GM23248 (cell line): ENCODE measurements around the gene SPCS3. TPM values are rescaled to one million over a fixed set of nuclear protein-coding genes. Genes with fewer than 3 reads are reported as not detected.

Experiments
- DNase-seq: peaks from one replicate; pipeline ENCODE4 v3.0.0-alpha.2; 2015
- H2AFZ ChIP-seq: fragments of 200-600 bp; sonication (generic); 2 replicates; pipeline ENCODE4 v1.6.1; 2016; ENCODE audit warnings: antibody characterized with exemption
- H3F3A ChIP-seq: fragments of 200-600 bp; sonication (generic); 2 replicates; pipeline ENCODE4 v1.6.1; 2016; ENCODE audit warnings: mild to moderate bottlenecking, antibody characterized with exemption, mixed run types; ENCODE audit not compliant: insufficient read depth
- H3K27ac ChIP-seq: fragments of 200-600 bp; sonication (generic); 2 replicates; pipeline ENCODE4 v1.5.1; 2016; ENCODE audit warnings: mild to moderate bottlenecking
- H3K27me3 ChIP-seq: fragments of 200-600 bp; sonication (generic); replicated peaks from 2 replicates; pipeline ENCODE4 v1.6.1; 2016; ENCODE audit warnings: mild to moderate bottlenecking; ENCODE audit not compliant: insufficient read depth
- H3K36me3 ChIP-seq: fragments of 200-600 bp; sonication (generic); 2 replicates; pipeline ENCODE4 v1.6.1; 2016; ENCODE audit warnings: low read depth, mild to moderate bottlenecking
- H3K4me1 ChIP-seq: fragments of 200-600 bp; sonication (generic); 2 replicates; pipeline ENCODE4 v1.6.1; 2016; ENCODE audit warnings: mild to moderate bottlenecking; ENCODE audit not compliant: insufficient read depth
- H3K4me2 ChIP-seq: fragments of 200-600 bp; sonication (generic); one replicate; pipeline ENCODE4 v1.6.1; 2016; ENCODE audit warnings: mild to moderate bottlenecking; ENCODE audit not compliant: unreplicated experiment
- H3K4me3 ChIP-seq: fragments of 200-600 bp; sonication (generic); 2 replicates; pipeline ENCODE4 v1.5.1; 2016; ENCODE audit warnings: mild to moderate bottlenecking
- H3K79me2 ChIP-seq: fragments of 200-600 bp; sonication (generic); 2 replicates; pipeline ENCODE4 v1.6.1; 2016; ENCODE audit warnings: mild to moderate bottlenecking; ENCODE audit not compliant: insufficient read depth
- H3K9ac ChIP-seq: fragments of 200-600 bp; sonication (generic); 2 replicates; pipeline ENCODE4 v1.6.1; 2016; ENCODE audit warnings: mild to moderate bottlenecking
- H3K9me2 ChIP-seq: fragments of 200-600 bp; sonication (generic); 2 replicates; pipeline ENCODE4 v1.6.1; 2016; ENCODE audit warnings: mixed run types, mild to moderate bottlenecking, moderate library complexity; ENCODE audit not compliant: insufficient read depth
- H3K9me3 ChIP-seq: fragments of 200-600 bp; sonication (generic); one replicate; pipeline ENCODE4 v1.6.1; 2017; ENCODE audit warnings: low read depth
- H4K20me1 ChIP-seq: fragments of 200-600 bp; sonication (generic); 2 replicates; pipeline ENCODE4 v1.6.0; 2016; ENCODE audit not compliant: insufficient read depth
- EZH2 ChIP-seq: fragments of 200-600 bp; sonication (generic); IDR thresholded peaks from 2 replicates; pipeline ENCODE4 v1.6.1; 2018; ENCODE audit warnings: antibody characterized with exemption, mild to moderate bottlenecking; ENCODE audit not compliant: insufficient read depth, poor library complexity, severe bottlenecking
- EZH2phosphoT487 ChIP-seq: fragments of 200-600 bp; sonication (generic); IDR thresholded peaks from 2 replicates; pipeline ENCODE4 v1.6.1; 2018; ENCODE audit warnings: antibody characterized with exemption, moderate library complexity, mild to moderate bottlenecking, low read depth; ENCODE audit not compliant: insufficient read depth
- WGBS, 2 experiments: methylation state at CpG; one replicate each; pipeline ENCODE4 v1.1.6; 2015 to 2017; ENCODE audit warnings: low lambda C conversion rate in 2 of 2, low coverage in 1 of 2; ENCODE audit errors: missing lambda C conversion rate in 2 of 2; 5-methylcytosine and 5-hydroxymethylcytosine counted together
- in situ Hi-C: fragments of 300-500 bp; cut with MboI; formaldehyde crosslinking; loops from 2 replicates; pipeline ENCODE4 v1.15.0; 2020
- polyA plus RNA-seq: library from polyadenylated mRNA; unstranded; fragments of >200 nt; fragmentation: Nextera tagmentation; extraction: Ambion mirVana; gene quantifications from 2 replicates; pipeline ENCODE4 v1.2.1, GENCODE V29; 2016
- total RNA-seq: library from RNA; depleted of rRNA; stranded (reverse); fragments of >200 nt; shearing (Covaris generic); gene quantifications from 2 replicates; pipeline ENCODE4 v1.2.3, GENCODE V29; 2014; rRNA removed

SPCS3 gene
- total and polyA plus RNA-seq, 2 experiments from 2014 or later: 84.4 to 108 TPM

- H3K4me3 ChIP-seq: no peak overlapping the region
- no peak for TF ChIP-seq EZH2phosphoT487
- TF ChIP-seq EZH2: no peak
- peak; percentile 46 for DNase-seq
These were observed 56.4 kb downstream of the SPCS3 start for GRCh38 chr4:176376032-176376614.

GRCh38 chr4:176377780-176378179 lies 58.0 kb downstream of the SPCS3 start:
- Histone ChIP-seq H3K4me3 (no peak overlapping the region), H4K20me1 (no peaks in the 10 kb centered on the region), H3K9ac (no peak overlapping the region), H3K36me3 (no peaks in the 10 kb centered on the region), H3K4me2 (no peak overlapping the region), H3K9me3 (no peaks in the 10 kb centered on the region), H3K4me1 (no peaks in the 10 kb centered on the region), H3K27me3 (no peaks in the 10 kb centered on the region), H3F3A (no peaks in the 10 kb centered on the region), H3K27ac (no peak overlapping the region), H2AFZ (no peak overlapping the region), H3K9me2 (no peaks in the 10 kb centered on the region), H3K79me2 (no peaks in the 10 kb centered on the region)
- DNase-seq: peak; percentile 50
- in situ Hi-C loops: loop anchor here (25.0 kb wide), 2 partner anchors 285 to 860 kb away; no protein-coding TSS in a partner anchor
- TF ChIP-seq EZH2phosphoT487: no peak
- no peak for TF ChIP-seq EZH2

More at GRCh38 chr4:176376032-176376614, 56.4 kb downstream of the SPCS3 start:
- no peaks in the 10 kb centered on the region for H3K9me3 ChIP-seq
- no peaks in the 10 kb centered on the region for H3K27me3 ChIP-seq
- H3K79me2 ChIP-seq: no peaks in the 10 kb centered on the region
- no peaks in the 10 kb centered on the region for H3K4me1 ChIP-seq
- no peak overlapping the region for H3K4me2 ChIP-seq
- no peak overlapping the region for H2AFZ ChIP-seq
- no peaks in the 10 kb centered on the region for H3F3A ChIP-seq
- H3K9ac ChIP-seq: no peak overlapping the region
- no peak overlapping the region for H3K27ac ChIP-seq
- no peaks in the 10 kb centered on the region for H4K20me1 ChIP-seq
- in situ Hi-C loops: loop anchor here (25.0 kb wide), 2 partner anchors 286 to 861 kb away; no protein-coding TSS in a partner anchor
- H3K36me3 ChIP-seq: no peaks in the 10 kb centered on the region
- no peaks in the 10 kb centered on the region for H3K9me2 ChIP-seq
- 1 to 3% methylated on average over 2 of the region's 2 CpGs for WGBS, 2 experiments

- no peaks in the 10 kb centered on the region for H3K36me3 ChIP-seq
- H2AFZ ChIP-seq: no peak overlapping the region
- H3K9me3 ChIP-seq: no peaks in the 10 kb centered on the region
- H3K9ac ChIP-seq: no peak overlapping the region
- no peaks in the 10 kb centered on the region for H3K79me2 ChIP-seq
- H3K4me3 ChIP-seq: no peak overlapping the region
- 90 to 92% methylated on average over 11 of the region's 11 CpGs for WGBS, 2 experiments
- no peak for TF ChIP-seq EZH2phosphoT487
- TF ChIP-seq EZH2: no peak
- no peak overlapping the region for H3K4me2 ChIP-seq
- in situ Hi-C loops: loop anchor here (10.0 to 25.0 kb wide), 3 partner anchors 282 to 857 kb away; no protein-coding TSS in a partner anchor
- no peaks in the 10 kb centered on the region for H3K27me3 ChIP-seq
- no peak for DNase-seq
- peaks cover 6% of the 10 kb centered on the region; the same call in 1 of the 2 replicates for H3K4me1 ChIP-seq
- H4K20me1 ChIP-seq: no peaks in the 10 kb centered on the region
- H3K9me2 ChIP-seq: no peaks in the 10 kb centered on the region
- no peaks in the 10 kb centered on the region for H3F3A ChIP-seq
- H3K27ac ChIP-seq: no peak overlapping the region
These were observed 60.8 kb downstream of the SPCS3 start for GRCh38 chr4:176380352-176381157.

Other genes with a start within 250 kb of the SPCS3 start
- gene SPATA4, start 124.4 kb upstream of the SPCS3 start, total RNA-seq: not detected in 2 replicates
- gene SPATA4, start 124.4 kb upstream of the SPCS3 start, polyA plus RNA-seq: 0.73 and 0.90 TPM in 2 replicates
- gene ASB5, start 50.7 kb upstream of the SPCS3 start, total RNA-seq: 0.25 TPM in 1 of 2 replicates, not detected in the other
- 0.25 TPM in 1 of 2 replicates, not detected in the other for gene ASB5, start 50.7 kb upstream of the SPCS3 start, polyA plus RNA-seq